H1 (cell line): ENCODE data around the gene AOPEP. TPM values are rescaled to one million over a fixed set of nuclear protein-coding genes. Genes with fewer than 3 reads are reported as not detected.

Experiments
- CTCF ChIA-PET: fragments of 300-600 bp; sonication (Branson Sonifier 250); formaldehyde crosslinking; loops from one replicate; lab custom pipeline; 2021; ENCODE audit not compliant: partially characterized antibody; lab: Charles Lee
- POLR2A ChIA-PET: fragments of 300-600 bp; sonication (Branson Sonifier 250); formaldehyde crosslinking; loops from one replicate; lab custom pipeline; 2021; ENCODE audit warnings: inconsistent platforms; ENCODE audit not compliant: partially characterized antibody; lab: Charles Lee
- DNase-seq, 2 experiments: peaks; one replicate each; pipeline versions ENCODE4 v3.0.0 to v3.0.0-alpha.2; 2010 to 2022; ENCODE audit warnings: low spot score in 2 of 2, low read depth in 1 of 2, mixed read lengths in 1 of 2
- FAIRE-seq: peaks from 2 replicates; lab custom pipeline; 2011; peaks lifted over from hg19 to GRCh38; lab: Jason Lieb, UNC
- H2AFZ ChIP-seq: 2 replicates; pipeline ENCODE4 v1.8.1; 2012; ENCODE audit warnings: low read length, inconsistent platforms
- H2AK5ac ChIP-seq: 2 replicates; pipeline ENCODE4 v1.6.1; 2013; ENCODE audit warnings: low read depth, low read length
- H2BK120ac ChIP-seq: replicated peaks from 2 replicates; pipeline ENCODE3; 2013; ENCODE audit warnings: low read depth, low read length, inconsistent platforms
- H2BK12ac ChIP-seq: 2 replicates; pipeline ENCODE4 v1.6.1; 2013; ENCODE audit warnings: low read depth, low read length
- H2BK15ac ChIP-seq: 2 replicates; pipeline ENCODE4 v1.6.1; 2013; ENCODE audit warnings: low read length
- H2BK20ac ChIP-seq: 2 replicates; pipeline ENCODE4 v1.6.1; 2013; ENCODE audit warnings: low read length
- H2BK5ac ChIP-seq: 2 replicates; pipeline ENCODE4 v1.6.1; 2013; ENCODE audit warnings: low read depth, low read length
- H3K14ac ChIP-seq: 2 replicates; pipeline ENCODE4 v1.6.1; 2013; ENCODE audit warnings: inconsistent platforms; ENCODE audit not compliant: insufficient read length
- H3K18ac ChIP-seq: 2 replicates; pipeline ENCODE4 v1.6.1; 2013; ENCODE audit warnings: low read length; ENCODE audit errors: extremely low read depth
- H3K23ac ChIP-seq: 2 replicates; pipeline ENCODE4 v1.6.1; 2013; ENCODE audit warnings: inconsistent platforms; ENCODE audit not compliant: insufficient read length
- H3K23me2 ChIP-seq: 2 replicates; pipeline ENCODE4 v1.6.1; 2013; ENCODE audit warnings: low read depth, low read length
- H3K27ac ChIP-seq: 2 replicates; pipeline ENCODE4 v1.6.1; 2011; ENCODE audit warnings: low read depth, low read length, inconsistent platforms
- H3K27me3 ChIP-seq, 4 experiments: replicated peaks in 1 of 4; 1 replicate in 1 of 4; 2 replicates in 3 of 4; pipeline versions ENCODE4 v1.6.1 to v1.8.1; 2011 to 2013; ENCODE audit warnings: low read length in 3 of 4, mild to moderate bottlenecking in 3 of 4, inconsistent platforms in 2 of 4, mixed read lengths in 2 of 4, moderate library complexity in 1 of 4; ENCODE audit not compliant: control insufficient read depth in 3 of 4, insufficient read depth in 3 of 4; ENCODE audit errors: extremely low read depth in 1 of 4
- H3K36me3 ChIP-seq, 4 experiments: 2 replicates each; pipeline versions ENCODE4 v1.6.1 to v1.8.1; 2011 to 2013; ENCODE audit warnings: mild to moderate bottlenecking in 4 of 4, low read length in 3 of 4, moderate library complexity in 2 of 4, control low read depth in 1 of 4, inconsistent platforms in 1 of 4; ENCODE audit not compliant: insufficient read depth in 4 of 4, control insufficient read depth in 2 of 4
- H3K4ac ChIP-seq: replicated peaks from 2 replicates; pipeline ENCODE3; 2013; ENCODE audit warnings: low read length, low read depth, mixed read lengths, inconsistent platforms; ENCODE audit not compliant: insufficient read length
- H3K4me1 ChIP-seq, 4 experiments: replicated peaks in 1 of 4; 1 replicate in 1 of 4; 2 replicates in 3 of 4; pipeline versions ENCODE4 v1.6.1 to v1.8.1; 2011 to 2013; ENCODE audit warnings: low read length in 3 of 4, inconsistent platforms in 2 of 4, mixed read lengths in 1 of 4; ENCODE audit not compliant: insufficient read depth in 4 of 4, control insufficient read depth in 3 of 4
- H3K4me2 ChIP-seq, 2 experiments: 2 replicates each; pipeline versions ENCODE4 v1.6.1 to v1.8.1; 2011 to 2013; ENCODE audit warnings: low read depth in 2 of 2, low read length in 2 of 2, control low read depth in 1 of 2, inconsistent platforms in 1 of 2, mild to moderate bottlenecking in 1 of 2; ENCODE audit not compliant: insufficient read depth in 1 of 2
- H3K4me3 ChIP-seq, 4 experiments: fragments of 200-600, 300-600 bp in 1 of 4; sonication (generic), shearing (Covaris generic), sonication (Bioruptor Twin) in 1 of 4; 2 replicates each; pipeline versions ENCODE4 v1.5.1 to v1.8.1; 2011 to 2016; ENCODE audit warnings: low read length in 4 of 4, low read depth in 3 of 4, control low read depth in 2 of 4, inconsistent platforms in 2 of 4, mild to moderate bottlenecking in 2 of 4, mixed read lengths in 1 of 4, moderate library complexity in 1 of 4; ENCODE audit not compliant: insufficient read depth in 2 of 4; ENCODE audit errors: extremely low read depth in 1 of 4
- H3K56ac ChIP-seq: replicated peaks from 2 replicates; pipeline ENCODE3; 2013; ENCODE audit warnings: low read depth, mild to moderate bottlenecking, mixed read lengths, low read length, inconsistent platforms; ENCODE audit not compliant: insufficient read length
- H3K79me1 ChIP-seq: 2 replicates; pipeline ENCODE4 v1.6.1; 2013; ENCODE audit warnings: low read depth, low read length, control low read depth
- H3K79me2 ChIP-seq, 2 experiments: 2 replicates each; pipeline versions ENCODE4 v1.6.1 to v1.8.1; 2012 to 2013; ENCODE audit warnings: low read length in 2 of 2, mild to moderate bottlenecking in 2 of 2, inconsistent platforms in 1 of 2; ENCODE audit not compliant: insufficient read depth in 2 of 2, control insufficient read depth in 1 of 2
- H3K9ac ChIP-seq, 4 experiments: replicated peaks in 1 of 4; 1 replicate in 1 of 4; 2 replicates in 3 of 4; pipeline versions ENCODE4 v1.6.1 to v1.8.1; 2011 to 2013; ENCODE audit warnings: low read depth in 3 of 4, low read length in 3 of 4, control low read depth in 2 of 4, mild to moderate bottlenecking in 2 of 4, moderate library complexity in 2 of 4, inconsistent platforms in 1 of 4; ENCODE audit errors: extremely low read depth in 1 of 4
- H3K9me3 ChIP-seq, 2 experiments: 2 replicates each; pipeline versions ENCODE4 v1.6.1 to v1.8.1; 2012 to 2013; ENCODE audit warnings: mild to moderate bottlenecking in 2 of 2, moderate library complexity in 2 of 2, control low read depth in 1 of 2, inconsistent platforms in 1 of 2, low read depth in 1 of 2, low read length in 1 of 2, mixed read lengths in 1 of 2; ENCODE audit not compliant: insufficient read depth in 2 of 2
- H4K20me1 ChIP-seq, 2 experiments: replicated peaks in 1 of 2; 2 replicates each; pipeline versions ENCODE3 to v1.8.1; 2011 to 2013; ENCODE audit warnings: inconsistent platforms in 2 of 2, low read length in 2 of 2, mild to moderate bottlenecking in 1 of 2; ENCODE audit not compliant: insufficient read depth in 2 of 2, control insufficient read depth in 1 of 2
- H4K5ac ChIP-seq: 2 replicates; pipeline ENCODE4 v1.6.1; 2013; ENCODE audit warnings: low read length, low read depth, mixed read lengths, inconsistent platforms; ENCODE audit not compliant: insufficient read length
- H4K8ac ChIP-seq: 2 replicates; pipeline ENCODE4 v1.8.0; 2013; ENCODE audit warnings: mild to moderate bottlenecking, moderate library complexity, low read length, inconsistent platforms; ENCODE audit not compliant: insufficient read depth; ENCODE audit errors: extremely low read depth
- H4K91ac ChIP-seq: replicated peaks from 2 replicates; pipeline ENCODE3; 2013; ENCODE audit warnings: low read length, mixed read lengths, inconsistent platforms; ENCODE audit not compliant: insufficient read length
- ATF2 ChIP-seq: IDR thresholded peaks from 2 replicates; pipeline ENCODE4 v1.6.1; 2012; ENCODE audit warnings: low read length, inconsistent platforms
- CHD1 ChIP-seq: IDR thresholded peaks from 2 replicates; pipeline ENCODE4 v1.6.1; 2012; ENCODE audit warnings: low read depth, low read length, improper control_type of control experiment
- CHD2 ChIP-seq: IDR thresholded peaks from 2 replicates; pipeline ENCODE4 v1.6.1; 2012; ENCODE audit warnings: low read length, improper control_type of control experiment
- CTCF ChIP-seq, 3 experiments: IDR thresholded peaks; 1 replicate in 2 of 3; 2 replicates in 1 of 3; pipeline versions ENCODE4 v1.5.1 to v1.6.1; 2011; ENCODE audit warnings: low read length in 3 of 3, mild to moderate bottlenecking in 3 of 3, inconsistent platforms in 2 of 3, low read depth in 1 of 3, moderate library complexity in 1 of 3; ENCODE audit not compliant: insufficient read depth in 1 of 3; ENCODE audit errors: control extremely low read depth in 1 of 3
- E2F6 ChIP-seq: IDR thresholded peaks from 2 replicates; pipeline ENCODE4 v1.6.1; 2012; ENCODE audit warnings: inconsistent platforms
- KDM4A ChIP-seq: IDR thresholded peaks from one replicate; pipeline ENCODE4 v1.7.1; 2012; ENCODE audit warnings: low read depth, mild to moderate bottlenecking, moderate library complexity, low read length, inconsistent platforms; ENCODE audit not compliant: severe bottlenecking
- SIN3A ChIP-seq, 2 experiments: IDR thresholded peaks in 1 of 2; conservative IDR thresholded peaks in 1 of 2; 2 replicates each; pipeline ENCODE4 v1.6.1; 2011 to 2012; ENCODE audit warnings: low read length in 2 of 2, improper control_type of control experiment in 1 of 2, low read depth in 1 of 2, mild to moderate bottlenecking in 1 of 2
- WGBS, 2 experiments: shearing (Covaris generic) in 1 of 2; methylation state at CpG; one replicate each; pipeline versions ENCODE4 v1.1.6 to v1.1.7; 2013 to 2015; ENCODE audit warnings: low lambda C conversion rate in 2 of 2, mixed read lengths in 2 of 2, inconsistent platforms in 1 of 2, low coverage in 1 of 2, missing lambda C conversion rate in 1 of 2; ENCODE audit not compliant: insufficient replicate concordance in 2 of 2, insufficient coverage in 1 of 2, insufficient read length in 1 of 2; ENCODE audit errors: extremely low coverage in 1 of 2, missing lambda C conversion rate in 1 of 2; 5-methylcytosine and 5-hydroxymethylcytosine counted together
- polyA plus RNA-seq, 7 experiments: library from polyadenylated mRNA; depleted of rRNA in 3 of 7; stranded (reverse) in 5 of 7; unstranded in 2 of 7; fragments of >200 nt in 5 of 7; fragments of 200-250 nt in 2 of 7; gene quantifications; 1 replicate in 5 of 7; 2 replicates in 1 of 7; 4 replicates in 1 of 7; pipeline versions ENCODE4 v1.2.1 to v1.2.3, GENCODE V29; 2011 to 2013; ENCODE audit warnings: missing spikeins in 2 of 7, mixed read lengths in 2 of 7
- total RNA-seq: library from RNA; stranded (reverse); fragmentation: NEBNext Ultra II Directional; extraction: Animal tissue kit (Norgen Biotek cat#: 25700); gene quantifications from 2 replicates; pipeline ENCODE4 v1.2.1, GENCODE V29; 2021

AOPEP gene
- total and polyA plus RNA-seq, 2 of the 8 experiments (the other 6 are each of a cell fraction or from before 2014, with no cell fraction given) = 6.1 to 14.3 TPM

GRCh38 chr9:95058121-95058785, 331.8 kb downstream of the AOPEP start:
- DNase-seq (no peak), FAIRE-seq (no peak)
- Histone ChIP-seq H3K56ac (no peak overlapping the region), H3K23me2 (no peaks in the 10 kb centered on the region), H3K79me2 (no peaks in the 10 kb centered on the region), H3K79me1 (no peaks in the 10 kb centered on the region), H3K4me1 (peaks cover 3 to 12% (median 6%) of the 10 kb centered on the region in 4 experiments; a peak in 5 of 7 replicates), H4K5ac (no peak overlapping the region), H2AFZ (no peak overlapping the region), H3K23ac (no peak overlapping the region), H4K91ac (no peak overlapping the region), H2BK120ac (no peak overlapping the region), H3K27ac (no peak overlapping the region), H4K8ac (no peak overlapping the region), H2AK5ac (no peak overlapping the region), H3K4me2 (no peak overlapping the region), H4K20me1 (no peaks in the 10 kb centered on the region), H3K9ac (no peak overlapping the region), H3K4me3 (no peak overlapping the region), H3K27me3 (no peaks in the 10 kb centered on the region; a peak in 1 of 7 replicates), H2BK15ac (no peak overlapping the region), H2BK20ac (no peak overlapping the region), H3K9me3 (no peaks in the 10 kb centered on the region), H3K4ac (no peak overlapping the region), H3K14ac (no peak overlapping the region), H3K18ac (no peak overlapping the region), H2BK5ac (no peak overlapping the region), H2BK12ac (no peak overlapping the region), H3K36me3 (no peaks in the 10 kb centered on the region)
- ChIA-PET CTCF (interaction anchor here (0.9 to 2.4 kb wide), 4 partner anchors 13 to 142 kb away, joined by 3 to 14 read pairs (median 3); no protein-coding TSS in a partner anchor), POLR2A (no interaction called here)
- 84% methylated on average over 7 of the region's 7 CpGs; no CpG with 5 or more reads in 1 of the 2 experiments for WGBS, 2 experiments
- TF ChIP-seq E2F6 (no peak), KDM4A (no peak), ATF2 (no peak), CHD2 (no peak), CHD1 (no peak), CTCF (IDR thresholded peaks at IDR 0.05; ENCODE audit: control extremely low read depth in 1 of 3, insufficient read depth in 1 of 3, low read depth in 1 of 3, low read length in 3 of 3) (no peak), SIN3A (conservative IDR thresholded peaks at IDR 0.05 in 1 of 2, IDR thresholded peaks at IDR 0.05 in 1 of 2; ENCODE audit: low read depth in 1 of 2, low read length in 2 of 2) (no peak)
